Heart left ventricle (tissue), 13 donors: Measurements from ENCODE around the gene CBFA2T2.
"Not testable (repeated sequence)": the region's sequence is repeated elsewhere in the genome, so short reads cannot be mapped to it uniquely, and the experiment has no call there.

Source experiments
- CTCF ChIP-seq, 12 donors: fragments of 200-600 bp; sonication (generic) in 4 of 12; IDR thresholded peaks; one replicate each; pipeline versions ENCODE4 v1.5.0 to v1.8.0; 2018 to 2022; ENCODE audit warnings: antibody characterized with exemption in 12 of 12, mild to moderate bottlenecking in 5 of 12
- POLR2A ChIP-seq, 2 donors: fragments of 450-650 bp; IDR thresholded peaks; one replicate each; pipeline ENCODE4 v1.6.1; 2017; ENCODE audit warnings: antibody characterized with exemption in 2 of 2, mild to moderate bottlenecking in 2 of 2, moderate library complexity in 2 of 2
- donor health status: ischemic (EF 13 %, LVEDD 7.1; RV severe dilation, severe dysfunction).
- donor health status: DM: no; HTN: yes; CAD: no.
- donor health status: DM: no; HTN: no; CAD: no.
- donor health status: ischemic (EF 25% LVEDD 6.9; RV normal size, moderate dysfunction).
- donor health status: ischemic (EF 25% LVEDD 5.7; RV mildly dilated, moderate dysfunction).
- donor health status: ischemic (EF 35%, LVEDD 5.7; RV mildly dilated, moderate dysfunction).
- donor health status: nonischemic (EF 11% LVEDD 7.7; RV severe dilation, severe dysfunction).
- donor health status: DM: yes; HTN: yes; CAD: no.
- donor health status: PGD.
- donor health status: ischemic (EF 29% LVEDD 5.4; RV normal size, mild dysfunction).
- donor health status: nonischemic (EF 23%, LVEDD 6.1; RV moderate dilation, normal function).

DNA sequence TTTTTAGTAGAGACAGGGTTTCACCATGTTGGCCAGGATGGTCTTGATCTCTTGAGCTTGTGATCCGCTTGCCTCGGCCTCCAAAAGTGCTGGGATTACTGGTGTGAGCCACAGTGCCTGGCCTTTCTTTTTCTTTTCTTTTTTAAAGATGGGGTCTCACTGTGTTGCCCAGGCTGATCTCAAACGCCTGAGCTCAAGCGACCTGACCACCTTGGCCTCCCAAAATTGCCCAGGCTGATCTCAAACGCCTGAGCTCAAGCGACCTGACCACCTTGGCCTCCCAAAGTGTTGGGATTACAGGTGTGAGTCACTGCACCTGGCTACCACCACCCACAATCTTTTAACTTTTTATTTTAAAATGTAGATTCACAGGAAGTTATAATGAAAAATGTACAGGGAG lies 71.2 kb downstream of the CBFA2T2 start:
- not testable (repeated sequence) for TF ChIP-seq CTCF, POLR2A (IDR thresholded peaks at IDR 0.05)
